K562 (cell line): ENCODE data around the gene LY6G5B. TPM values are rescaled to one million over a fixed set of nuclear protein-coding genes. Genes with fewer than 3 reads are reported as not detected.

Experiments used
- DEAF1 ChIP-seq: fragments of 450-650 bp; formaldehyde crosslinking; IDR thresholded peaks from 2 replicates; pipeline ENCODE4 v1.4.0; 2020; ENCODE audit warnings: mild to moderate bottlenecking, moderate library complexity
- GTF2F1 ChIP-seq: IDR thresholded peaks from 2 replicates; pipeline ENCODE4 v1.6.1; 2011; ENCODE audit warnings: low read depth, low read length, improper control_type of control experiment
- ILF3 ChIP-seq: fragments of 450-650 bp; IDR thresholded peaks from 2 replicates; pipeline ENCODE4 v1.6.1; 2018; ENCODE audit warnings: antibody characterized with exemption, mild to moderate bottlenecking, moderate library complexity, borderline replicate concordance
- IRF2 ChIP-seq: sonication (generic); formaldehyde crosslinking; IDR thresholded peaks from 2 replicates; pipeline ENCODE4 v1.8.1; 2022; ENCODE audit warnings: mild to moderate bottlenecking, missing genetic modification reagents
- NR2C1 ChIP-seq, 2 experiments: fragments of 450-650 bp; IDR thresholded peaks; 2 replicates each; pipeline ENCODE4 v1.6.1; 2017; ENCODE audit warnings: mild to moderate bottlenecking in 2 of 2, antibody characterized with exemption in 1 of 2, inconsistent platforms in 1 of 2, missing compliant biosample characterization in 1 of 2, missing genetic modification characterization in 1 of 2
- SIX5 ChIP-seq, 2 experiments: IDR thresholded peaks; 2 replicates each; pipeline ENCODE4 v1.6.1; 2011; ENCODE audit warnings: low read length in 2 of 2, borderline replicate concordance in 1 of 2, low read depth in 1 of 2, mild to moderate bottlenecking in 1 of 2, moderate library complexity in 1 of 2; ENCODE audit not compliant: insufficient read depth in 1 of 2
- SP2 ChIP-seq: IDR thresholded peaks from 2 replicates; pipeline ENCODE4 v1.6.1; 2011; ENCODE audit warnings: mild to moderate bottlenecking, low read depth, low read length, moderate library complexity; ENCODE audit not compliant: poor library complexity, severe bottlenecking; ENCODE audit errors: extremely low read depth
- TSC22D4 ChIP-seq: fragments of 450-650 bp; IDR thresholded peaks from 2 replicates; pipeline ENCODE4 v1.6.1; 2016; ENCODE audit warnings: missing genetic modification characterization, missing biosample characterization, control low read depth
- ZBTB12 ChIP-seq: fragments of 250-450 bp; sonication (Bioruptor Pico); IDR thresholded peaks from 2 replicates; pipeline ENCODE4 v1.4.0; 2020
- ZKSCAN1 ChIP-seq: fragments of 150-350 bp; IDR thresholded peaks from 2 replicates; pipeline ENCODE4 v1.6.1; 2016; ENCODE audit warnings: low read depth, low read length
- ZNF124 ChIP-seq: sonication (generic); formaldehyde crosslinking; IDR thresholded peaks from 2 replicates; pipeline ENCODE4 v1.8.1; 2022; ENCODE audit warnings: missing genetic modification reagents
- ZNF263 ChIP-seq: sonication (generic); formaldehyde crosslinking; IDR thresholded peaks from 2 replicates; pipeline ENCODE4 v1.8.0; 2022; ENCODE audit warnings: mild to moderate bottlenecking, missing genetic modification reagents, borderline replicate concordance
- ZNF561 ChIP-seq: fragments of 450-650 bp; formaldehyde crosslinking; conservative IDR thresholded peaks from 2 replicates; pipeline ENCODE4 v1.4.0; 2020; ENCODE audit warnings: mild to moderate bottlenecking, moderate library complexity
- ZNF696 ChIP-seq: fragments of 250-450 bp; sonication (Bioruptor Pico); conservative IDR thresholded peaks from 2 replicates; pipeline ENCODE4 v1.4.0; 2020; ENCODE audit warnings: mild to moderate bottlenecking, moderate library complexity
- polyA plus RNA-seq, 8 experiments: library from polyadenylated mRNA; depleted of rRNA in 4 of 8; stranded (reverse) in 5 of 8; unstranded in 3 of 8; fragments of >200 nt; fragmentation: Nextera tagmentation in 2 of 8; fragmentation: Illumina TruSeq in 1 of 8; extraction: Ambion mirVana in 2 of 8; extraction: Trizol in 1 of 8; gene quantifications; 2 replicates each; pipeline versions ENCODE4 v1.2.1 to v1.2.3, GENCODE V29; 2011 to 2014; ENCODE audit warnings: inconsistent platforms in 1 of 8, missing spikeins in 1 of 8
- total RNA-seq, 7 experiments: library from RNA; depleted of rRNA in 6 of 7; stranded (reverse); fragments of >200 nt in 6 of 7; fragmentation: Illumina TruSeq in 2 of 7; extraction: Trizol in 2 of 7; gene quantifications; 2 replicates each; pipeline versions ENCODE4 v1.2.1 to v1.2.3, GENCODE V29; 2011 to 2021; ENCODE audit warnings: low replicate concordance in 1 of 7
- TF ChIP-seq, protein P1 (sequence below): fragments of 250-450 bp; sonication (Bioruptor Pico); IDR thresholded peaks from 2 replicates; pipeline ENCODE4 v1.5.0; 2020; ENCODE audit warnings: mild to moderate bottlenecking
- TF ChIP-seq, protein P2 (sequence below): fragments of 450-650 bp; formaldehyde crosslinking; IDR thresholded peaks from 2 replicates; pipeline ENCODE4 v1.4.0; 2020; ENCODE audit warnings: mild to moderate bottlenecking, moderate library complexity
- TF ChIP-seq, protein P3 (sequence below): fragments of 450-650 bp; IDR thresholded peaks from 2 replicates; pipeline ENCODE4 v1.6.1; 2018; ENCODE audit warnings: mild to moderate bottlenecking, low read depth; ENCODE audit not compliant: partially characterized antibody

LY6G5B gene
- total and polyA plus RNA-seq, 9 of the 15 experiments (the other 6 are each of a cell fraction or from before 2014, with no cell fraction given), result 6.0 to 27.0 (median 7.5) TPM

- TF ChIP-seq ZNF263 (CRISPR knock-in tag) (peak; percentile 72), IRF2 (CRISPR knock-in tag) (no peak), TSC22D4 (tag) (no peak), ZBTB12 (CRISPR knock-in tag) (no peak; the same call in 1 of the 2 replicates), SIX5 (IDR thresholded peaks at IDR 0.05; ENCODE audit: borderline replicate concordance in 1 of 2, insufficient read depth in 1 of 2, low read depth in 1 of 2, low read length in 2 of 2) (0 out of 4 replicates have a peak, but pooled peaks of 1 of the 2 experiments have one; percentile 2), ZKSCAN1 (peak; percentile 63; the same call in 1 of the 2 replicates), ZNF561 (CRISPR knock-in tag) (peak; percentile 5; the same call in 1 of the 2 replicates), NR2C1 (IDR thresholded peaks at IDR 0.05) (no peak), NR2C1 (tag; IDR thresholded peaks at IDR 0.05) (peak; percentile 42; the same call in 1 of the 2 replicates), ZNF124 (no peak), DEAF1 (CRISPR knock-in tag) (peak; percentile 4; the same call in 1 of the 2 replicates), ZNF696 (0 out of 2 replicates have a peak, but pooled peaks have one; percentile 66), ILF3 (no peak), GTF2F1 (peak; percentile 84; the same call in 1 of the 2 replicates), SP2 (no peak)
- TF ChIP-seq, protein P1, sequence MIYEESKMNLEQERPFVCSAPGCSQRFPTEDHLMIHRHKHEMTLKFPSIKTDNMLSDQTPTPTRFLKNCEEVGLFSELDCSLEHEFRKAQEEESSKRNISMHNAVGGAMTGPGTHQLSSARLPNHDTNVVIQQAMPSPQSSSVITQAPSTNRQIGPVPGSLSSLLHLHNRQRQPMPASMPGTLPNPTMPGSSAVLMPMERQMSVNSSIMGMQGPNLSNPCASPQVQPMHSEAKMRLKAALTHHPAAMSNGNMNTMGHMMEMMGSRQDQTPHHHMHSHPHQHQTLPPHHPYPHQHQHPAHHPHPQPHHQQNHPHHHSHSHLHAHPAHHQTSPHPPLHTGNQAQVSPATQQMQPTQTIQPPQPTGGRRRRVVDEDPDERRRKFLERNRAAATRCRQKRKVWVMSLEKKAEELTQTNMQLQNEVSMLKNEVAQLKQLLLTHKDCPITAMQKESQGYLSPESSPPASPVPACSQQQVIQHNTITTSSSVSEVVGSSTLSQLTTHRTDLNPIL (CRISPR knock-in tag), result peak; percentile 60
- TF ChIP-seq, protein P2, sequence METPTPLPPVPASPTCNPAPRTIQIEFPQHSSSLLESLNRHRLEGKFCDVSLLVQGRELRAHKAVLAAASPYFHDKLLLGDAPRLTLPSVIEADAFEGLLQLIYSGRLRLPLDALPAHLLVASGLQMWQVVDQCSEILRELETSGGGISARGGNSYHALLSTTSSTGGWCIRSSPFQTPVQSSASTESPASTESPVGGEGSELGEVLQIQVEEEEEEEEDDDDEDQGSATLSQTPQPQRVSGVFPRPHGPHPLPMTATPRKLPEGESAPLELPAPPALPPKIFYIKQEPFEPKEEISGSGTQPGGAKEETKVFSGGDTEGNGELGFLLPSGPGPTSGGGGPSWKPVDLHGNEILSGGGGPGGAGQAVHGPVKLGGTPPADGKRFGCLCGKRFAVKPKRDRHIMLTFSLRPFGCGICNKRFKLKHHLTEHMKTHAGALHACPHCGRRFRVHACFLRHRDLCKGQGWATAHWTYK (CRISPR knock-in tag), result peak; percentile 95
- TF ChIP-seq, protein P3, sequence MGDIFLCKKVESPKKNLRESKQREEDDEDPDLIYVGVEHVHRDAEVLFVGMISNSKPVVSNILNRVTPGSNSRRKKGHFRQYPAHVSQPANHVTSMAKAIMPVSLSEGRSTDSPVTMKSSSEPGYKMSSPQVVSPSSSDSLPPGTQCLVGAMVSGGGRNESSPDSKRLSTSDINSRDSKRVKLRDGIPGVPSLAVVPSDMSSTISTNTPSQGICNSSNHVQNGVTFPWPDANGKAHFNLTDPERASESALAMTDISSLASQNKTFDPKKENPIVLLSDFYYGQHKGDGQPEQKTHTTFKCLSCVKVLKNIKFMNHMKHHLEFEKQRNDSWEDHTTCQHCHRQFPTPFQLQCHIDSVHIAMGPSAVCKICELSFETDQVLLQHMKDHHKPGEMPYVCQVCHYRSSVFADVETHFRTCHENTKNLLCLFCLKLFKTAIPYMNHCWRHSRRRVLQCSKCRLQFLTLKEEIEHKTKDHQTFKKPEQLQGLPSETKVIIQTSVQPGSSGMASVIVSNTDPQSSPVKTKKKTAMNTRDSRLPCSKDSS, result no peak
Measured at GRCh38 chr6:31660381-31661261, 9.2 kb upstream of the LY6G5B start, which contains the start of gene C6orf47 (continued).
